Measurements from ENCODE around the gene CENPP. TPM values are rescaled to one million over a fixed set of nuclear protein-coding genes. Genes with fewer than 3 reads are reported as not detected.
A peak's percentile ranks its signal among the peaks of the same experiment; 100 is the strongest.

The CENPP gene
- total RNA-seq = 1.6 and 2.7 TPM in 2 replicates

GRCh38 chr9:92325269-92325990 lies at the start of gene CENPP, which contains the start of gene NOL8:
CENPP (plus strand) TSS chr9:92325953.
NOL8 (minus strand) TSS chr9:92325350; CDS start chr9:92324161, 1,189 bp downstream.
- peak; percentile 83 to 93 for DNase-seq (ENCODE audit: low read depth in 2 of 2)

GRCh38 chr9:92276331-92277032 lies 49.3 kb upstream of the CENPP start:
- no peak for DNase-seq (ENCODE audit: low read depth in 2 of 2)

- DNase-seq (ENCODE audit: low read depth in 2 of 2) = no peak
These were observed 47.6 kb upstream of the CENPP start for GRCh38 chr9:92278110-92278509.

GRCh38 chr9:92279302-92279701 lies 46.5 kb upstream of the CENPP start:
- no peak for DNase-seq (ENCODE audit: low read depth in 2 of 2)

- no peak for DNase-seq (ENCODE audit: low read depth in 2 of 2)
These were observed 35.9 kb upstream of the CENPP start for GRCh38 chr9:92289708-92290390.

GRCh38 chr9:92290785-92291429 lies 34.8 kb upstream of the CENPP start:
- DNase-seq (ENCODE audit: low read depth in 2 of 2) = no peak

GRCh38 chr9:92291577-92291976 lies 34.2 kb upstream of the CENPP start:
- DNase-seq (ENCODE audit: low read depth in 2 of 2) = no peak

- DNase-seq (ENCODE audit: low read depth in 2 of 2) = peak in 1 of 2 donors; percentile 45
These were observed 33.2 kb upstream of the CENPP start for GRCh38 chr9:92292338-92293074.

- DNase-seq (ENCODE audit: low read depth in 2 of 2) = no peak
These were observed 32.7 kb upstream of the CENPP start for GRCh38 chr9:92293075-92293354.

GRCh38 chr9:92293452-92294296 lies 32.1 kb upstream of the CENPP start, which contains the start of gene IARS1:
IARS1 (minus strand) TSS chr9:92293697; CDS start chr9:92289419, 4,278 bp downstream.
- peak; percentile 94 to 99 for DNase-seq (ENCODE audit: low read depth in 2 of 2)

GRCh38 chr9:92294297-92294676 lies 31.5 kb upstream of the CENPP start:
- peak in 1 of 2 donors; percentile 29 for DNase-seq (ENCODE audit: low read depth in 2 of 2)

- DNase-seq (ENCODE audit: low read depth in 2 of 2) = no peak
These were observed 30.4 kb upstream of the CENPP start for GRCh38 chr9:92295240-92295790.

- peak in 1 of 2 donors; percentile 17 for DNase-seq (ENCODE audit: low read depth in 2 of 2)
These were observed 29.9 kb upstream of the CENPP start for GRCh38 chr9:92295827-92296258.

GRCh38 chr9:92297611-92298010 lies 28.1 kb upstream of the CENPP start:
- no peak for DNase-seq (ENCODE audit: low read depth in 2 of 2)

GRCh38 chr9:92298036-92298435 lies 27.7 kb upstream of the CENPP start:
- no peak for DNase-seq (ENCODE audit: low read depth in 2 of 2)

GRCh38 chr9:92299116-92299515 lies 26.6 kb upstream of the CENPP start:
- DNase-seq (ENCODE audit: low read depth in 2 of 2) = no peak

- no peak for DNase-seq (ENCODE audit: low read depth in 2 of 2)
These were observed 24.8 kb upstream of the CENPP start for GRCh38 chr9:92300936-92301335.

GRCh38 chr9:92308893-92309292 lies 16.9 kb upstream of the CENPP start:
- DNase-seq (ENCODE audit: low read depth in 2 of 2) = peak in 1 of 2 donors; percentile 37

GRCh38 chr9:92310562-92310961 lies 15.2 kb upstream of the CENPP start:
- no peak for DNase-seq (ENCODE audit: low read depth in 2 of 2)
